Upper lobe of left lung (tissue), 6 donors: Measurements from ENCODE around the gene PLBD2. TPM values are rescaled to one million over a fixed set of nuclear protein-coding genes. Genes with fewer than 3 reads are reported as not detected.

Experiments used
- ATAC-seq, 2 donors: fragments of 200-7000 bp; cut with Tn5 transposase; one replicate each; pipeline ENCODE4 v1.9.1; 2022; ENCODE audit warnings: mild to moderate bottlenecking in 2 of 2, moderate library complexity in 2 of 2; ENCODE audit not compliant: low FRiP score in 2 of 2
- DNase-seq, 2 donors: peaks; one replicate each; pipeline ENCODE4 v3.0.0-alpha.2; 2019 to 2020
- H3K27ac ChIP-seq, 4 donors: fragments of 200-600 bp; sonication (generic); one replicate each; pipeline ENCODE4 v1.5.1; 2016 to 2019
- H3K27me3 ChIP-seq, 4 donors: fragments of 200-600 bp; sonication (generic); one replicate each; pipeline ENCODE4 v1.5.1; 2017 to 2019
- H3K36me3 ChIP-seq, 4 donors: fragments of 200-600 bp; sonication (generic); one replicate each; pipeline ENCODE4 v1.5.1; 2016 to 2019
- H3K4me1 ChIP-seq, 4 donors: fragments of 200-600 bp; sonication (generic); one replicate each; pipeline ENCODE4 v1.5.1; 2018 to 2019
- H3K4me3 ChIP-seq, 4 donors: fragments of 200-600 bp; sonication (generic); one replicate each; pipeline ENCODE4 v1.5.1; 2017 to 2019; ENCODE audit warnings: mild to moderate bottlenecking in 2 of 4, moderate library complexity in 1 of 4
- H3K9me3 ChIP-seq, 4 donors: fragments of 200-600 bp; sonication (generic); one replicate each; pipeline ENCODE4 v1.5.1; 2018 to 2019
- EP300 ChIP-seq, 4 donors: sonication (generic); formaldehyde crosslinking; IDR thresholded peaks; one replicate each; pipeline ENCODE4 v1.5.1; 2017; ENCODE audit warnings: antibody characterized with exemption in 4 of 4, control low read depth in 2 of 4
- POLR2A ChIP-seq, 4 donors: fragments of 450-650 bp; IDR thresholded peaks; one replicate each; pipeline ENCODE4 v1.5.1; 2016 to 2017; ENCODE audit warnings: antibody characterized with exemption in 4 of 4, mild to moderate bottlenecking in 2 of 4
- POLR2AphosphoS5 ChIP-seq, 2 donors: sonication (generic); formaldehyde crosslinking; IDR thresholded peaks; one replicate each; pipeline ENCODE4 v1.5.1; 2017; ENCODE audit warnings: antibody characterized with exemption in 2 of 2
- WGBS, 2 donors: methylation state at CpG; one replicate each; pipeline ENCODE4 v1.1.5; 2017 to 2018; 5-methylcytosine and 5-hydroxymethylcytosine counted together
- total RNA-seq, 6 donors: library from RNA; depleted of rRNA in 4 of 6; stranded (reverse); fragments of >200 nt in 4 of 6; gene quantifications; one replicate each; pipeline versions ENCODE4 v1.1.0 to v1.2.1, GENCODE V29; 2016 to 2021
- TF ChIP-seq, protein P1 (sequence below), 6 experiments: fragments of 450-650 bp in 4 of 6; fragments of 200-600 bp in 2 of 6; sonication (generic) in 2 of 6; IDR thresholded peaks; one replicate each; pipeline ENCODE4 v1.5.1; 2016 to 2019; ENCODE audit warnings: antibody characterized with exemption in 6 of 6
- donor health status: DM: no; HTN: no; CAD: no; lungs with moderate emphysema.
- donor health status: DM: no; HTN: yes; CAD: no; lungs with severe emphysema.

PLBD2 gene
- total RNA-seq, 6 donors from 2014 or later = 19.5 to 60.0 (median 46.4) TPM

DNA sequence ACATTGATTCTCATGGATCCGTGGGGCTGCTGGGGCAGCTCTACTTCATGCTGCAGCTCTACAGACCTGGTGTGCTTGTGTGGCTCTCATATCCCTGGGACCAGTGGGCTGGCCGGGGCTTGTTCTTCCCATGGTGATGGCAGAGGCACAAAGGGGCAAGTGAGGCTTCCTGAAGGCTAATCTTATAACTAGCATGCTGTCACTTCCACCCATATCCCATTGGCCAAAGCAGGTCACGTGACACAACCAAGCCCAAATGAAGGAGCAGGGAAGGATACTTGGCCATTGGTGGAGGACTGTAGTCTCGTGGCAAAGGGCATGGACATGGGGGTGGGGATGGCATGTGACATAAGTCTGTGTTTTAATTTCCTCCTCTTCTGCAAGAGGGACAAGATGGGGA lies 9.9 kb downstream of the PLBD2 start:
- no peaks in the 10 kb centered on the region for H3K9me3 ChIP-seq
- ATAC-seq (no peak), DNase-seq (no peak)
- no peak overlapping the region for H3K4me3 ChIP-seq
- H3K27me3 ChIP-seq = no peaks in the 10 kb centered on the region
- TF ChIP-seq EP300 (IDR thresholded peaks at IDR 0.05) (no peak), POLR2AphosphoS5 (IDR thresholded peaks at IDR 0.05) (no peak), POLR2A (IDR thresholded peaks at IDR 0.05) (no peak)
- TF ChIP-seq, protein P1, sequence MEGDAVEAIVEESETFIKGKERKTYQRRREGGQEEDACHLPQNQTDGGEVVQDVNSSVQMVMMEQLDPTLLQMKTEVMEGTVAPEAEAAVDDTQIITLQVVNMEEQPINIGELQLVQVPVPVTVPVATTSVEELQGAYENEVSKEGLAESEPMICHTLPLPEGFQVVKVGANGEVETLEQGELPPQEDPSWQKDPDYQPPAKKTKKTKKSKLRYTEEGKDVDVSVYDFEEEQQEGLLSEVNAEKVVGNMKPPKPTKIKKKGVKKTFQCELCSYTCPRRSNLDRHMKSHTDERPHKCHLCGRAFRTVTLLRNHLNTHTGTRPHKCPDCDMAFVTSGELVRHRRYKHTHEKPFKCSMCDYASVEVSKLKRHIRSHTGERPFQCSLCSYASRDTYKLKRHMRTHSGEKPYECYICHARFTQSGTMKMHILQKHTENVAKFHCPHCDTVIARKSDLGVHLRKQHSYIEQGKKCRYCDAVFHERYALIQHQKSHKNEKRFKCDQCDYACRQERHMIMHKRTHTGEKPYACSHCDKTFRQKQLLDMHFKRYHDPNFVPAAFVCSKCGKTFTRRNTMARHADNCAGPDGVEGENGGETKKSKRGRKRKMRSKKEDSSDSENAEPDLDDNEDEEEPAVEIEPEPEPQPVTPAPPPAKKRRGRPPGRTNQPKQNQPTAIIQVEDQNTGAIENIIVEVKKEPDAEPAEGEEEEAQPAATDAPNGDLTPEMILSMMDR (IDR thresholded peaks at IDR 0.05) = no peak
- no peak overlapping the region for H3K27ac ChIP-seq
- H3K4me1 ChIP-seq = no peaks in the 10 kb centered on the region
- 84 to 97% methylated on average over 4 of the region's 4 CpGs for WGBS, 2 donors
- H3K36me3 ChIP-seq = peaks cover 0 to 30% (median 7%) of the 10 kb centered on the region in 4 donors

DNA sequence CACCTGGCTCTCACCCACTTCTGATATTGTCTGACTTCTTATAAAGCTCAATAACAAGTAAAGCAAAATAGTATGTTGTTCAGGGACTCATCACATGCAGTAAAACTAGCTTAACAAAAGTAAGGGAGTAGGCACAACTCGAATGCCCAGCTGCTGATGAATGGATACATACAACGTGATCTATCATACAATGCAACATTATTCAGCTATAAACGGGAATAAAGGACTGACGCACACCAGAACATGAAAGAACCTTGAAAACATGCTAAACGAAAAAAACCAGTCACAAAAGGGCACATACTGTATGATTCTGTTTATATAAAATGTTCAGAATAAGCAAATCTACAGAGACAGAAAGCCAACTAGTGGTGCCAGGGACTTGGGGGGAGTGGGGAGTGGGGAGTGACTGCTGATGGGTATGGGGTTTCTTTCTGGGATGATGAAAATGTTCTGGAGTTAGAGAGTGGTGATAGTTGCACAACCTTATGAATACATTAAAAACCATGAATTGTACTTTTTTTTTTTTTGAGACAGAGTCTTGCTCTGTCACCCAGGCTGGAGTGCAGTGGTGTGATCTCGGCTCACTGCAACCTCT lies 11.1 kb downstream of the PLBD2 start:
- Histone ChIP-seq H3K27me3 (no peaks in the 10 kb centered on the region), H3K27ac (no peak overlapping the region), H3K4me1 (no peaks in the 10 kb centered on the region), H3K9me3 (no peaks in the 10 kb centered on the region), H3K4me3 (no peak overlapping the region), H3K36me3 (peaks cover 0 to 41% (median 13%) of the 10 kb centered on the region in 4 donors)
- DNase-seq = no peak
- WGBS, 2 donors = 81 to 83% methylated on average over 6 of the region's 6 CpGs
- ATAC-seq = no peak
- TF ChIP-seq POLR2AphosphoS5 (IDR thresholded peaks at IDR 0.05) (no peak), EP300 (IDR thresholded peaks at IDR 0.05) (no peak), POLR2A (IDR thresholded peaks at IDR 0.05) (no peak)
- TF ChIP-seq, protein P1 (IDR thresholded peaks at IDR 0.05) = no peak

DNA sequence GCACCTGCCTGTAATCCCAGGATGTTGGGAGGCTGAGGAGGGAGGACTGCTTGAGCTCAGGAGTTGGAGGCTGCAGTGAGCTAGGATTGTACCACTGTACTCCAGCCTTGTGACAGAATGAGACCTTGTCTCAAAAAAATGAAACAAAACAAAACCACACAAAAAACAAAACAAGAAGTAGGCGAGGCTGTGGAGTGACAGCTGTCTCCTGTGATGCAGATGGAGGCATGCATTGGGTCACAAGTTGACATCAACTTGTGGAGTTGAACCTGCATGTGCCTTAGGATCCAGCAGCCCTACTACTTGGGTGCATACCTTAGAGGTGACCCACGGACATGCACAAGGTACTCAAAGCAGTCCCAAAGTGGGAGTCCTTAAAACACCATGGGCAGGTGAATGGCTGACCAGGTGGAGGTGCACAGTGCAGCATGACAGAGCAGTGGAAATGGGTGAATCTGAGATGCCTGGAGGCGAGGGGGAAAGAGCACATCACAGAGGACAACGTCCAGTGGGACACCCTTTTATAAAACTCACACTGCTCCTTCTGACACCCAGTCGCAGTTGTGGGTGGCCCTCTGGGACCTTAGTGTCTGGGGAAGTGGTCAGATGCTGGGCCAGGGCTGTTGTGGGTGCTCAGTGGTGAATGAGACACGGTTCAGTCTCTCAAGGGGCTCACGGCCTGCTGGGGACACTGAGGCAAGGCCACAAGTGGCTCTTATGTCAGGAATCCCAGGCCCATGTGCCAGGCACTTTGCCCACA lies 12.7 kb downstream of the PLBD2 start:
- 80 to 87% methylated on average over 4 to 7 of the region's 7 CpGs for WGBS, 2 donors
- no peaks in the 10 kb centered on the region for H3K4me1 ChIP-seq
- peaks cover 3 to 48% (median 24%) of the 10 kb centered on the region in 4 donors for H3K36me3 ChIP-seq
- DNase-seq (no peak), ATAC-seq (no peak)
- TF ChIP-seq POLR2AphosphoS5 (IDR thresholded peaks at IDR 0.05) = no peak
- TF ChIP-seq, protein P1 (IDR thresholded peaks at IDR 0.05) = no peak
- TF ChIP-seq EP300 (IDR thresholded peaks at IDR 0.05) = no peak
- TF ChIP-seq POLR2A (IDR thresholded peaks at IDR 0.05) = no peak
- no peaks in the 10 kb centered on the region for H3K9me3 ChIP-seq
- no peaks in the 10 kb centered on the region for H3K27me3 ChIP-seq
- H3K4me3 ChIP-seq = no peak overlapping the region
- H3K27ac ChIP-seq = no peak overlapping the region

DNA sequence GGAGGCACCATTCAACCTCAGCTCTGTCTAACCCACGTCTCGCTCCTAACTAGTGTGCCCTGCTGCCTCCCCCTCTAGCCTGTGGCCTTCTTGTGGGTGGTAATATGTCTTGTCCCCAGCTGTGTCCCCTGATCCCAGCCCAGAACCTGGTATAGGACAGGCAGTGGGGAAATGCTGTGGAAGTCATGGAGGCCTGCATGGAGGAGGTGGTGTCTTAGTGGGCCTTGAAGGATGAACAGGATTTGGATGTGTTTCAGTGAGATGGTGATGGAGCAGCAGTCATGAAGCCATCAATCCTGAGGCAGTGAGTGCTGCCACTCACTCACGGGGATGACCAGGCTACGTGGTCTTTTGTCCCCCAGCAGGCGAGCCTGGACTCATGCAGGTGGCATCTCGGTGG lies 13.4 kb downstream of the PLBD2 start:
- WGBS, 2 donors = 93 to 98% methylated on average over 6 of the region's 6 CpGs
- no peak overlapping the region for H3K4me3 ChIP-seq
- H3K36me3 ChIP-seq = peaks cover 3 to 55% (median 28%) of the 10 kb centered on the region in 4 donors
- H3K4me1 ChIP-seq = no peaks in the 10 kb centered on the region
- TF ChIP-seq, protein P1 (IDR thresholded peaks at IDR 0.05) = no peak
- TF ChIP-seq POLR2A (IDR thresholded peaks at IDR 0.05) (no peak), EP300 (IDR thresholded peaks at IDR 0.05) (no peak), POLR2AphosphoS5 (IDR thresholded peaks at IDR 0.05) (no peak)
- no peak overlapping the region for H3K27ac ChIP-seq
- DNase-seq = no peak
- no peak for ATAC-seq
- no peaks in the 10 kb centered on the region for H3K9me3 ChIP-seq
- no peaks in the 10 kb centered on the region for H3K27me3 ChIP-seq
